ENCODE results near the gene SYNE1.

DNA sequence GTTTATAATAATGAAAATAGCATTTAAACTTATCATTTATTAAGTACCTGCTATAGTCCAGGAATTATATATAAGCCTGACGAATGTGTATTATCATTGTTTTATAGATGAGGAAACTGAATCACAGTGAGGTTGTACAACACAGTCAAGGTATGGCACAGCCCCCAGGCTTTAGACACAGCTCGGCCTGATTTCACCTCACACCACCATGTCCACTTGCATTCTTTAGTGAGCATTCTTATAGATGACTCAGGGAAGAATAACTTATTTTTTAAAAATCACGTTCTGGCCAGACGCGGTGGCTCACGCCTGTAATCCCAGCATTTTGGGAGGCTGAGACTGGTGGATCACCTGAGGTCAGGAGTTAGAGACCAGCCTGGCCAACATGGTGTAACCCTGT, 289.0 kb downstream of the SYNE1 start:
- TF ChIP-seq, protein P1, sequence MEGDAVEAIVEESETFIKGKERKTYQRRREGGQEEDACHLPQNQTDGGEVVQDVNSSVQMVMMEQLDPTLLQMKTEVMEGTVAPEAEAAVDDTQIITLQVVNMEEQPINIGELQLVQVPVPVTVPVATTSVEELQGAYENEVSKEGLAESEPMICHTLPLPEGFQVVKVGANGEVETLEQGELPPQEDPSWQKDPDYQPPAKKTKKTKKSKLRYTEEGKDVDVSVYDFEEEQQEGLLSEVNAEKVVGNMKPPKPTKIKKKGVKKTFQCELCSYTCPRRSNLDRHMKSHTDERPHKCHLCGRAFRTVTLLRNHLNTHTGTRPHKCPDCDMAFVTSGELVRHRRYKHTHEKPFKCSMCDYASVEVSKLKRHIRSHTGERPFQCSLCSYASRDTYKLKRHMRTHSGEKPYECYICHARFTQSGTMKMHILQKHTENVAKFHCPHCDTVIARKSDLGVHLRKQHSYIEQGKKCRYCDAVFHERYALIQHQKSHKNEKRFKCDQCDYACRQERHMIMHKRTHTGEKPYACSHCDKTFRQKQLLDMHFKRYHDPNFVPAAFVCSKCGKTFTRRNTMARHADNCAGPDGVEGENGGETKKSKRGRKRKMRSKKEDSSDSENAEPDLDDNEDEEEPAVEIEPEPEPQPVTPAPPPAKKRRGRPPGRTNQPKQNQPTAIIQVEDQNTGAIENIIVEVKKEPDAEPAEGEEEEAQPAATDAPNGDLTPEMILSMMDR (IDR thresholded peaks at IDR 0.05; ENCODE audit: low read depth, low read length, missing input control), result no peak
- TF ChIP-seq RXRA (IDR thresholded peaks at IDR 0.05) (no peak), JUND (IDR thresholded peaks at IDR 0.05) (no peak), RAD21 (IDR thresholded peaks at IDR 0.05) (no peak), TAF1 (conservative IDR thresholded peaks at IDR 0.05) (no peak)
